ENCODE results near the gene TMEM204.

Gene TMEM204

DNA sequence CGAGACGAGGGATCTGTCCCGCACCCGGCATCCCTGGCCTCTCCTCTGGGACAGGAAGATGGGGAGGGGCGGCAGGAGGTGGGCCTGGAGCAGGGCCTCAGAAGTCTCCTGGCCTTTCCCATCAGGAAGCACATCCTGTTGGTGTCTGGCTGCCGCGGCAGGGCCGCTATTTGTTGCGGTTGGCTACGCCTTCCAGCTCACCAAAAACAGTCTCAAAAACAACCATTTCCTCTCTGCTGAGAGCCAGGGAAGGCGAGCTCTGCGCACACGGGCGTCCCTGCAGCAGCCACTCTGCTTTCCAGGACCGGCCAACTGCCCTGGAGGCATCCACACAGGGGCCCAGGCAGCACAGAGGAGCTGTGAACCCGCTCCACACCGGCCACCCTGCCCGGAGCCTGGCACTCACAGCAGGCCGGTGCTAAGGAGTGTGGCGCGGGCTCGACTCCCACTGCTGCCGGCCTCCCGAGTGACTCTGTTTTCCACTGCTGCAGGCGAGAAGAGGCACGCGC, at the start of gene TMEM204:
TSS of gene TMEM204 (plus strand) at position 224 of the 509 bp plus-strand sequence. CDS start 610 bp downstream, outside the sequence.
- DNase-seq, result no peak

DNA sequence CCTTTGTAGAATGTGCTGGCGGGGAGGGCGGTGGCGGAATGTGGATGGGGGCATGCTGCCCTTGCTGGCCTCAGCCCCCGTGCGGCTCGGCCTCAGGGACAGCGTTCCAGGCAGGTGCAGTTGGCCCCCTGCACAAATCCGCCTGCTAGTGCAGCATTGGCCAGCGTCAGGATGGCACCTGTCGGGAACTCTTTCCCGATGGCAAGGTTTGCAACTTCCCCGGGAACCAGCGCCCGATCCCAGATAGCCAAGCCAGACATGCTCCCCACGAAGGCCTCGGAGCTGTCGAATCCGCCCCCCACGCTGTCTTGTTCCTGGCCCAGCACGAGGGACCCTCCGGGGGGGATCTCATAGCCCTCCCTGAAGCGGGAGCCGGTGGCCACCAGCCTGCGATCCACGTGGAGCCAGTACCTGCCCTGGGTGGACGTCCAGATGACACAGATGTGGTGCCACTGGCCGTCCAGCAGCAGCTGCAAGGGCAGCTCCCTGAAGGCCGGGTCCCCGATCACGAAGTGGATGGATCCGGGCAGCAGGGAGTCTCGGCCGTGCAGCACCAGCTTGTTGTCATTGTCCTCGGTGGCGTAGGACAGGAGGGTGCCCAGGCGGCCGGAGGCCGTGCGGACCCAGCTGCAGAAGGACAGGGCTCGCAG, 47.5 kb upstream of the TMEM204 start:
- DNase-seq, result no peak

DNA sequence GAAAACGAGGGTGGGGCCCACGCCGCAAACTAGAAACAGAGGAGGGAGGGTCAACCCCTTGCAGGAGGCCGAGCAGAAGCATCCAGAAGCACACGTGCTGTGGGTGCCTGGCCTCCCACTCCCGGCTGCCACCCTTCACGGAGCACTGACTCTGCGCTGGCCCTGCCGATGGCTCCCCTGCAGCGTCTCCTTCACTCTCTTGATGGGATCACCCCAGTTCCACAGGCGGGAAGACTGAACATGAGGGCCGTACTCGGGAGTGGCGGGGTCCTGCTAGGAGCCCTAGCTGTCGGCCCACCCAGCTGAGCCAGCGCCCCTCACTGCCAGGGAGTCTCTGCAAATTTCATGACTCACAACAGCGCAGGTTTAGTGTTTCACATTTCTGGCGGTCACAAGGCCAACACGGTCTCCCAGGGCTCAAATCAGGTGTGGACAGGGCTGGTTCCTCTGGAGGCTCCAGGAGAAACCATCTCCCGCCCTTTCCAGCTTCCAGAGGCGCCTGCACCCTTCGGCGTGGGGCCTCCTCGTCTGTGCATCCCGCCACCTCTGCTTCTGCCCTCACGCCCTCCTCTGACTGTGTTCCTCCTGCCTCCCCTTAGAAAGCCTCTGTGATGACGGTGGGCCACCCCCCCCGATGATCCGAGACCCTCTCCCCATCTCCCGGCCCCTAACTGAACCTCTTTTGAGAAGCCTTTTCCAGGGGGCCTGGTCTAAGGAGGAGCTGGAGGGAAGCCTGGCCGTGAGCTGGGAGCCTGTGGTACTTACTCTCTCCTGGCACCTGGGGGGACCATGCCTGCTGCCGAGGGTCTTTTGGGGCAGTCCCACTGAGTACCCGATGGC, 46.7 kb upstream of the TMEM204 start:
- DNase-seq, result no peak

DNA sequence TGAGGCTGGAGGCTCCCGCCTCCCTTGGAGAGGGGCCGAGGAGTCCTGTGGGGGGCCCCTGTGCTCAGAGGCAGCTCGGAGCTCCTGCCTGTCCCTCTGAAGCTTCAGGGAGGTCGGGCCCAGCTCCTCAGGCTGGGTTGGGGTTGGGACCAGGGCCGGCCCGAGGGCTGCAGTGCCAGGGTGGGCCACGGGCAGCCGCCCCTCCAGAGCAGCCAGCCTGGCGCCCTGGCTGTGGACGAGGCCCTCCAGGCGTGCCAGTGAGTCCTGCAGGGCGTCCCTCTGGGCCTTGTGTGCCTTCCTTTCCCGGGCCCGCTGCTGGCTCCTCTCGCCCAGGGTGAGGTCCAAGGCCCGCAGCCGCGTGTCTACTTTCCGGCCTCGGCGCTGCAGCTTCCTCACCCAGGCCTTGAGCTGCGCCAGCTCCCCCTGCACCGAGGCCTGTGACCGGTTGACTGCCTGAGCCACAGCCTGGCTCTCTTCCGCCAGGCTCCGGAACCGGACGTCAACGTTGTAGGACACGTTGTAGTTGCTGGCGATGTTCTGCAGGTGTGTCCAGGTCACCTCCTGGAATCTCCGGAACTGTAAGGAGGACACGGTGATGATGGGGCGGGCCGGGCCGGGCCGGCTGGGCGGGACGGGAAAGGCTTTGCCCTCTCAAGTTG, 45.9 kb upstream of the TMEM204 start:
- DNase-seq, result no peak

DNA sequence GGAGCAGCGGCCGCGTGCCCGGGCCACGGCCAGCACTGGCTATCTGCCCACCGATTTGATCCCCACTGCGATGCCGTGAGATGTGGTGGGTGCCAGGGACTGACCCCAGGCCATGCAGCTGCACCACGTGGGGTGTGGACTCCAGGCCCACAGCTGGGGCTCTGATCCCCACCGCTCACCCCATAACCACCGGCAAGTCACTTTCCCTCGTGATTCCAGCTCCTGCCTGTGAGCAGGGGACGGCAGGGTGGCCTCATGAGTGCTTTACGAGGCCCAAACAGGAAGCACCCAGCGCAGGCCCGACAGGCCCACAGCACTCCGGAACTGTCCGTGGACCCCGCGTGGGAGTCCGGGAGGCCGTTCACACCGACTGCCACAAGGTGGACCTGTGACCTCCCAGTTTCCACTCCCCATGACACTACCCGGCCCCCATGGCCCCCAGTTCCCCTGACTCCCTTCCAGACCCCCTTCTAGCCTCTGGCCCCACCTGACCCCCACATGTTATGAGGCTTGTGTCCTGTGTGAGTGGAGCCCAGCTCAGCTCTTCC, 45.3 kb upstream of the TMEM204 start:
- DNase-seq, result no peak

DNA sequence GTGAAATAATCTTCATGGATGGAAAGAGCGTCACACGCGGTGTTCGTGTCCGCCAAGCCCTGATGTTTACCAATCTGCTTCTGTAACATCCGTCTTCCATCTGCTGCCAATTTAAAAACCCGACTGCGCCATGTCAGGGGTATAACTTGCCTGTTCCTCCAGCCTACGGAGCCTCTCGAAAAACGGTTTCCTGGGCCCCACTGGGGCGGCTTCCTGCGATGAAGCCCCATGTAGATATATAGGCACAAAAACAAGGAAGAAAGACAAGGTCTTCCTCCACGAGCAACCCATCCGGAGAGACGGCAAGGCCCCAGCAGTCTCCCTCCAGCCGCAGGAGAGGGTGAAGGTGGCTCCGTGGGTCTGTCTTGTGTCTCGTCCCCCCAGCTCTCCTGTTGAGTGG, 44.8 kb upstream of the TMEM204 start, which contains the start of gene PTX4:
TSS of gene PTX4 (minus strand) at position 326 of the 400 bp plus-strand sequence. CDS start at position 291, 35 bp downstream.
- DNase-seq, result no peak

DNA sequence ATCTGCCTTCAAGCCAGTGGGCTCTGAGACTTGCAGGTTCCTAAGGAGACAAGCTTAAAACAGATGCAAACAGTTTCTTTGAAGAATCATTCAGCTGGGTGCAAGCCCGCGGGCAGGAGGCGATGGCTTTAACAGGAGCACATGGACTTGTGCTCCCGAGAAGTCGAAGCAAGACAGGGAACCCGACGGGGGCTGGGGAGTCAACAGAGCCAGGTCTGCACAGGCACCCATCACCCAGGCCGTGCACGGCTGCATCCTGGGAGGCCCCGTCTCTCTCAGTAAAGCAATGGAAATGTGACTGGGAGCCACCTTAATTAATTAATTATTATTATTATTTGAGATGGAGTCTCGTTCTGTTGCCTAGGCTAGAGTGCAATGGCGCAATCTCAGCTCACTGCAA, 44.4 kb upstream of the TMEM204 start:
- DNase-seq, result no peak

DNA sequence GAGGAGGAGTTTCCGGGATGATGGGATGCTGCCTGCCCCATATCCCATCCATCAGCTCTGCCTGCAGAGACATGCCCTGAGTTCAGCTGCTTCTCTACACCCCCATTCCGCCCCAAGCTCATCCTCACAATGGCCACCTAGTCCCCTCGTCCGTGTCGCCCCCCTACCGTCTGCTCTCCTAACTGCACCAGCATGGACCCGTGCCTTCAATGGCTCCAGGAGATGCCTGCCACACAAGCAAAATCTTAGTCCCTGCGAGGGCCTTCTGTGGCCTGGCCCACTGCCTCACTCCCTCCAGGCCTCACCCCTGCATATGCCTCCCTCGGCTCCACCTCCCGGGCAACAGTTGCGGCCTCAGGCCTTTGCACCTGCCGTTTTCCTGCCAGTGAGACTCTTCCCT, 42.1 kb upstream of the TMEM204 start:
- DNase-seq, result no peak

DNA sequence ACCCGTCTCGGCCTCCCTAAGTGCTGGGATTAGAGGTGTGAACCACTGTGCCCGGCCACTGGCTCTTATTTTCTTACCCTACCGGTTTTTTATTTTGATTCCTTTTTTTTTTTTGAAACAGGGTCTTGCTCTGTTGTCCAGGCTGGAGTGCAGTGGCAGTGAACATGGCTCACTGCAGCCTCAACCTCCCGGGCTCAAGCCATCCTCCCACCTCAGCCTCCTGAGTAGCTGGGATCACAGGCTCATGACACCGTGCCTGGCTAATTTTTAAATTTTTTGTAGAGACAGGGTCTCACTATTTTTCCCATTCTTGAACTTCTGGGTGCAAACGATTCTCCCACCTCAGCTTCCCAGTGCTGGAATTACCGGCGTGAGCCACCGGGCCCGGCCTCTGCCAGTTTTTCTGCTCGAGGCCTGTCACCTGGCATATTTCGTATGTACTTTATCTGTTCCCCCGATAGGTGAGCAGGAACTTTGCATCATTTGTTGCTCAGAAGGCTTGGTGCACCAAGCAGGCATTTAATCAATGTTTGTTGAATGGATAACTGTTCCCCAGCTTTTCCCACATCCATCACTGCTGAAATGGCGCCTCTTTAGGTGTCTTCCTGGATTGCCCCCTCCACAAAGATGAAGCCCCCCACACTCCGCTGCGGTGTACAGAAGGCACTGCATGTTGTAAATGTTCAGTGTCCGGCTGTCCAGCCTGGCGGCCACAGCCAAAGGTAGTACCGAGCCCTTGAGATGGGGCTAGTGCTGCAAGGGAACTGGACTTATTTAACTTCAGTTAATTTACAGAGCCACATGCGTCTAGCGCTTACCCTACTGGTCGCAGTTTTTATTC, 41.2 kb upstream of the TMEM204 start:
- no peak for DNase-seq

DNA sequence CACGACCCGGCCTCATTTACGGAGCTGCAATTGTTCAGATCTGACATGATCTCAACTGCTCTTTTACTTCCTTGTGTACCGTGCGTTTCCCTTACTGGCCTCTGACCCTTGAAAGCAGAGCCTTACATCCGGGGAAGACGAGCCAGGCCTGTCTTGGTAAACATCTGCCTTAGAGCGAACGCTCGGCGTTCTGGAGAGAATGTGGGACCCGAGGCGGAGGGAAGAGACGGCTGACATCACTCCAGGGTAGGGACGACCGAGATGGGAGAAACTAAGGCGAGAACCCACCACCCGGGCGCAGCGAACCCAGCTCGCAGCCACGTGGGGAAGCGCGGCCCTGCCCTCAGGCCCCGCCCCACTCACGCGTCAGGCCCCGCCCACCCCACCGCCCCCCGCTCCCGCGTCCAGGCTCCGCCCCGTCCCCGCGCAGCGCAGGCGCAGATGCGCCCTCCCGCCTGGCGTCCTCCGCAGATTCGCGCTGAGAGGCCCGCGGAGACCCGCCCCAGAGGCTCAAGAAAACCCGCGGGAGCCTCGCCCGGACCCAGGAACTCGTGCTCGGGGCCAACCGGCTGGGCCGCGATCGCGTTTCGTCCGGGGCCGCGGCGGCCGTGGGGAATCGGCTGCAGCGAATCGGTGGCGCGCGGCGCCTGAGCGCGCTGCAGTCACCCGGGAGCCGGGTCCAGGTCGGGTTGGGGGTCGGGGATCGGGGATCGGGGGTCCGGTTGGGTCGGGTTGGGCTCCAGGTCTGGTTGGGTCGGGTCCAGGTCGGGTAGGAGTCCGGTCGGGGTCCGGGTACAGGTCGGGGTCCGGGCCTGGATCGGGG, 40.3 kb upstream of the TMEM204 start, which contains the start of gene TELO2:
TSS of gene TELO2 (plus strand) at position 438 of the 823 bp plus-strand sequence. CDS start 922 bp downstream, outside the sequence.
- peak; percentile 68 for DNase-seq

DNA sequence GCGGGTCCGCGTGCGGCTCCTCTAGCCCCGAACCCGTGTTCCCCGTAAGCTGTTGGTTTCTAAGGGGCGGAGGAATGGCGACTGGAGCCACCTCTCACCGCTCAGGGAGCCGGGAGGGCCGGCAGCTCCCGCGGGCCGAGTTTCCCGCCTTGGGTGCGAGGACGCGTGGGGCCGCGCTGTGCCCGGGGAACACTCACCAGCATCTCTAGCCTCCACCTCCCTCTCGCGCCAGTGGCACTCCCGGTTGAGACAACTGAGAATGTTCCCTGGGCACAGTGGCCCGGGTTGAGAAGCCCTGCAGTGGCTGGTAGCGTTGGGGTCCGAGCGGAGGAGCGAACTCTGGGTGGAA, 39.7 kb upstream of the TMEM204 start:
- DNase-seq, result no peak

DNA sequence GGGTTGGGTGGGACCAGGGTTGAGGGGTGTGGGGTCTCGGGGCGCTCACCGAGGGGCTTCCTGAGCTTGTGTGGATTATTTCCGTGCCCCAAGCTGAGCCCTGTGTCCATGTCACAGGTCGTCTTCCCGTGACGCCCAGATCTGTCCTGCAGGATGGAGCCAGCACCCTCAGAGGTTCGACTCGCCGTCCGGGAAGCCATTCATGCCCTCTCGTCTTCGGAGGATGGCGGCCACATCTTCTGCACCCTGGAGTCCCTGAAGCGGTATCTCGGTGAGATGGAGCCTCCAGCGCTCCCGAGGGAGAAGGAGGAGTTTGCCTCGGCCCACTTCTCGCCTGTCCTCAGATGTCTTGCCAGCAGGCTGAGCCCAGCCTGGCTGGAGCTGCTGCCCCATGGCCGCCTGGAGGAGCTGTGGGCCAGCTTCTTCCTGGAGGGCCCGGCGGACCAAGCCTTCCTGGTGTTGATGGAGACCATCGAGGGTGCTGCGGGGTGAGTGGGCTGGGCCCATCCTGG, 39.3 kb upstream of the TMEM204 start:
- DNase-seq, result no peak

DNA sequence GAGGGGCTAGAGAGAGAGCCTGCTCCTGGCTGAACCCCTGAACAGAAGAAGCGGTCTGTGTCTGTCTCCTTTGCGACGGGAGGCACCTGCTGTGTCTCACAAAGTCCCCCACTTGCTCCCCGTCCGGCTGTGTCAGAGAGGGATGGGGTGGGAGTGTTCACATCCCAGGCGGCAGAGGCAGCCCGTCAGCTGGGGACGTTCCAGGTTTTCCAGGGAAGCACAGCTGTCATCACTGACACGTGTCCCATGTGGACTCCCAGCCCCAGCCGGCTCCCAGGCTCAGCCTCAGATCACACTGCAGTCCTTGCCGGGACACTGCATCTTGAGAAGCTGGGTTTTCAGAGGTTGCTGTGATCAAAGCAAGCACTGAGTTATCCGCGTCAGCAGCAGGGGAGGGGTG, 38.8 kb upstream of the TMEM204 start:
- no peak for DNase-seq

DNA sequence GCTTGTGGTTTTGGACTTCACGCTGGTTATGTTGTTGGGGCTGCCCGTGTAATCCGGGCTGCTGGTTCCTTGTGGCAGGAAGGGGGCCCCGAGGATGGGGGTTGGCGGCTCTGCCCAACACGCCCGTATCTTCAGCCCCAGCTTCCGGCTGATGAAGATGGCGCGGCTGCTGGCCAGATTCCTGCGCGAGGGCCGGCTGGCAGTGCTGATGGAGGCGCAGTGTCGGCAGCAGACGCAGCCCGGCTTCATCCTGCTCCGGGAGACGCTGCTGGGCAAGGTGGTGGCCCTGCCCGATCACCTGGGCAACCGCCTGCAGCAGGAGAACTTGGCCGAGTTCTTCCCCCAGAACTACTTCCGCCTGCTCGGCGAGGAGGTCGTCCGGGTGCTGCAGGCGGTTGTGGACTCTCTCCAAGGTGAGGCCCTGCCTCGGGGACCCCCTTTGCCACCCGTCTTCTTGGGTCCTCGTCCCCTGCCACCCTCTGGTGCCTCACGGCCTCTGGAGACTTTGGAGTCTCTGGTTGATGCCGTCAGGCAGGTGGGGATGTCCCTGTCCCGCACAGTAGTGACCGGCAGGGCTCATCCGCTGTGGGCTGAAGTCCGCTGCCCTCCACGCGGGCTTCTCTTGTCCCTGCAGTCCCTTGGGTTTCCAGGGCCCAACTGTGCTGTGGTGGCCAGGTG, 38.1 kb upstream of the TMEM204 start:
- DNase-seq, result no peak

DNA sequence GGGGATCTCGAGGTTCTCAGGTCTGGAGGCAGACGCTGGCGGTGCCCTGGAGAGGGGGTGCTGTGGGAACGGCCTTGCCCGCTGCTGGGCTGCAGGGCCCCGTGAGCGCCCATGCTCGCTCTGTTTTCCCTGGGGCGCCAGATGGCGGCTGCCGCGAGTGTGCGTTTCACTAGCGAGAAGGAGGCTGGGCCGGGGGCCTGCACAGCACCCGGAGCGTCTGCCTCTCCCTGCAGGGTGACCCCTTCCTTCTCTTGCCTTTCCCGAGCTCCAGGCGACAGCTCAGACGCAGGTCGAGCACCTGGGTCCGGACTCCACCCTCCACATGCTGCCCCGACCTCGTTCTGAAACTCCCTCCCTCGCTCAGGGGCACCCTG, 37.6 kb upstream of the TMEM204 start:
- no peak for DNase-seq

DNA sequence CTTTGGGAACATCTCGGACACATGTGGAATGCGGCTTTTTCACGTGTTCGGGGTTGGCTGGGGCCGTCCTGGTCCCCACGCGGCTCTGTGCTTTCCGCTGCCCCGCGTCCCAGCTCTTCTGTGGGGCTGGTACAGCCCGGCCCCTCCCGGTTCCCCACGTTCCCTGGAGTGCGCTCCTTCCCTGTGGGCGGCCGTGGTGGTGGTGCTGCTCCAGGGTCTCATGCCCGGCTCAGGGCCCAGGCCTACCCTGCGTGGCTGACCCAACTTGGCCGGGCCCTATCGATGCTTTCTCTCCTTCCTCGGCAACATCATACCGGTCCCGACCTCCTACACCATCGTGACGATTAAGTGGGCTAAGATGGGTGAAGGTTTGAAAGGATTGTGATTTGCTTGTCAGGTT, 37.0 kb upstream of the TMEM204 start:
- DNase-seq, result no peak

DNA sequence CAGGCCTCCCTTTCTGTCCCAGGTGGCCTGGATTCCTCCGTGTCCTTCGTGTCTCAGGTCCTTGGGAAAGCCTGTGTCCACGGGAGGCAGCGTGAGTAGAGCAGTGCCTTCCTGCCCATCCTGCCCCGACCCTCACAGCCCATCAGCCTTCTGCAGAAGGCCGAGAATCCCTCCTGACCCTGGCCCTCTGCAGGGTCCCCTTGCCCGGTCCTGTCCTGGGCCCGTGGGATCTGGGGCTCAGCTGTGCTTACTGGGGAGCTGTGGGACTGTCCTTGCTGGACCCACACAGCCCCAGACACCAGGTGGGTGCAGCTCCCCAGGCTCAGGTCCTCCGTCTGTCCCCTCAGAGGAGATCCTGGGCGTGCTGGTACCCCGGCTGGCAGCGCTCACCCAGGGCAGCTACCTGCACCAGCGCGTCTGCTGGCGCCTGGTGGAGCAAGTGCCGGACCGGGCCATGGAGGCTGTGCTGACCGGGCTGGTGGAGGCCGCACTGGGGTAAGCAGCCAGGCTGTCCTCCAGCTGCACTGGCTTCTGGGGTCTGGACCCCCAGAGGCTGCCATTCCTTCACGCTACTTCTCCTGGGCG, 36.4 kb upstream of the TMEM204 start:
- no peak for DNase-seq

DNA sequence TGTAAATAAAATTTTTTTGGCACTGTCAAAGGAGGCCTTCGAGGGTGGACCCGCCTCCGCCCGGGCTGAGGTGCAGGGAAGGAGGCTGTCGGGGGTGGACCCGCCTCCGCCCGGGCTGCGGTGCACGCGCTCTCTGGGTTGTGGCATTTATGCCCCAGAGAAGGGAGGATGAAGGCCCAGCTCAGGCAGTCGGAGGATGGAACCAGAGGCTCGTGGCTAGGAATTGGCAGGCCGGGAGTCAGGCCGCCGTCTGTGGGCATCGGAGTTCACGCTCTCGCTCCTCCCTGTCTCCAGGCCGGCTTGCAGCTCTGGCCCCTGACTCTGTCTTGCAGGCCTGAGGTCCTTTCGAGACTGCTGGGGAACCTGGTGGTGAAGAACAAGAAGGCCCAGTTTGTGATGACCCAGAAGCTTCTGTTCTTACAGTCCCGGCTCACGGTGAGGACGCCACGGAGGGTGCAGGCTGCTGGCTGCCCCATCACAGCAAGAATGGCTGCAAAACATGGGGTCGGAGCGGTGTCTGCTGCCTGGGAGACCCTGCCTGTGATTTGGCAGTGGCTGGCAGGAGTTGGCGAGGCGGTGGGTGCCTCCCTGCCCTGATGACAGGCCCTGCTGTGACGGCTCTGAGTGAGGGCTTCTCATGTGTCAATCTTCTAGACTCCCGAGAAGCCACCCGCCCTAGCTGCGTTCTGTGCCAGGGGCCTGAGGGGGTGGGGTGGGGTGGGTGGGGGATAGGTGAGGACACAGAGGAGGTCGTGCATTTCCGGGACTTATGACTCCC, 34.4 kb upstream of the TMEM204 start:
- no peak for DNase-seq

DNA sequence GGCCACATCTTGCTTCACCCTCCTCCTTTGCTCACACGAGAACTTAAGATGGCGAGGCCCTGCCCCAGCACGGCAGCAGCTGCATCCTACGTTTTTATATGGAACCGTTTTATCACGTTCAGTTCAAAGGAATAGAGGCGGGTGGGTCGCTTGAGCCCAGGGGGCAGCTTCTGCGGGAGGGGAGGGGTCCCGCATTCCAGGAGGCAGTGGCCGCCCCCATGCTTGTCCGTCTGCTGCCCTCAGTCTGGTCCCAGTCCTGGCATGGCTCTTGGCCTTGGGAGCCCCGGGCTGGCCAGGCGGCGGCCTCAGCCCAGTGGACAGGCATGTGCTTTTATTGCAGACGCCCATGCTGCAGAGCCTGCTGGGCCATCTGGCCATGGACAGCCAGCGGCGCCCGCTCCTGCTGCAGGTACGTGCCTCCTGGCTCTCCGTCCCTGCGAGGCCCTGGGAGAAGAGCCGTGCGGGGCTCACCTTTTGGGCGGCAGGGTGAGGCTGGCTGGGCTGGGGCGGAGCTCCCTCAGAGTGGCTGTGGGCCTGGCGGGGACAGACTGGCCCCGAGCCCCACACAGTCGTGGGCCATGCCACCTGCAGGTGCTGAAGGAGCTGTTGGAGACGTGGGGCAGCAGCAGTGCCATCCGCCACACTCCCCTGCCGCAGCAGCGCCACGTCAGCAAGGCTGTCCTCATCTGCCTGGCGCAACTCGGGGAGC, 33.6 kb upstream of the TMEM204 start:
- DNase-seq, result no peak
